Activated CD4-positive, alpha-beta memory T cell treated with anti-CD3 and anti-CD28 coated beads for 36 hours (primary cell): Measurements from ENCODE around the gene GJB4. TPM values are rescaled to one million over a fixed set of nuclear protein-coding genes. Genes with fewer than 3 reads are reported as not detected.
"Not testable (repeated sequence)": the region's sequence is repeated elsewhere in the genome, so short reads cannot be mapped to it uniquely, and the experiment has no call there.

Experiments used
- CTCF ChIA-PET: fragments of 350-600 bp; sonication (Branson Sonifier 250); formaldehyde crosslinking; loops from one replicate; lab custom pipeline; 2021; ENCODE audit warnings: antibody characterized with exemption, inconsistent platforms; lab: Charles Lee
- POLR2A ChIA-PET: fragments of 350-600 bp; sonication (Branson Sonifier 250); formaldehyde crosslinking; loops from one replicate; lab custom pipeline; 2021; ENCODE audit warnings: antibody characterized with exemption; lab: Charles Lee
- DNase-seq: peaks from one replicate; pipeline ENCODE4 v3.0.0-alpha.2; 2020
- H3K27ac Mint-ChIP-seq: one replicate; pipeline ENCODE4 v1.8.0; 2021; ENCODE audit warnings: mixed read lengths
- H3K27me3 Mint-ChIP-seq: one replicate; pipeline ENCODE4 v1.8.0; 2021; ENCODE audit warnings: mixed read lengths
- H3K36me3 Mint-ChIP-seq: one replicate; pipeline ENCODE4 v1.8.0; 2021; ENCODE audit warnings: mixed read lengths
- H3K4me1 Mint-ChIP-seq: one replicate; pipeline ENCODE4 v1.8.0; 2021; ENCODE audit warnings: low read depth, mixed read lengths
- H3K4me3 Mint-ChIP-seq: one replicate; pipeline ENCODE4 v1.8.0; 2021; ENCODE audit warnings: mild to moderate bottlenecking, mixed read lengths
- H3K9me3 Mint-ChIP-seq: one replicate; pipeline ENCODE4 v1.8.0; 2021; ENCODE audit warnings: mixed read lengths
- intact Hi-C: fragments of 100-400 bp; cut with micrococcal nuclease; formaldehyde crosslinking; loops from one replicate; pipeline ENCODE4 v1.15.1; 2023
- total RNA-seq, 2 experiments: library from RNA; stranded (reverse); gene quantifications; one replicate each; pipeline ENCODE4 v1.2.3, GENCODE V29; 2021

The GJB4 gene
- total RNA-seq, 2 experiments from 2014 or later: not detected

GRCh38 chr1:34736692-34737091 is 22.8 kb upstream of the GJB4 start:
- Mint-ChIP-seq H3K27ac (no peak overlapping the region), H3K4me1 (no peaks in the 10 kb centered on the region), H3K36me3 (no peaks in the 10 kb centered on the region), H3K9me3 (no peaks in the 10 kb centered on the region), H3K27me3 (peaks cover 9% of the 10 kb centered on the region), H3K4me3 (no peak overlapping the region)
- CTCF ChIA-PET: interaction anchor here (1.7 to 1.9 kb wide), 2 partner anchors 9 to 1104 kb away, joined by 4 to 5 read pairs; no protein-coding TSS in a partner anchor
- DNase-seq: no peak
- POLR2A ChIA-PET: no interaction called here
- intact Hi-C loops: no loop called here

GRCh38 chr1:34737236-34737635 is 22.3 kb upstream of the GJB4 start:
- CTCF ChIA-PET: interaction anchor here (1.7 kb wide), 1 partner anchor 10 kb away, joined by 4 read pairs; no protein-coding TSS in a partner anchor
- DNase-seq, POLR2A ChIA-PET: not testable (repeated sequence)

GRCh38 chr1:34739613-34740012 is 19.9 kb upstream of the GJB4 start:
- POLR2A ChIA-PET: no interaction called here
- no peaks in the 10 kb centered on the region for H3K4me1 Mint-ChIP-seq
- no peaks in the 10 kb centered on the region for H3K9me3 Mint-ChIP-seq
- no peak for DNase-seq
- H3K27me3 Mint-ChIP-seq: peaks cover 9% of the 10 kb centered on the region
- intact Hi-C loops: loop anchor here (5.0 kb wide), 2 partner anchors 277 to 1107 kb away; no protein-coding TSS in a partner anchor
- no peak overlapping the region for H3K4me3 Mint-ChIP-seq
- CTCF ChIA-PET: no interaction called here
- H3K36me3 Mint-ChIP-seq: no peaks in the 10 kb centered on the region
- no peak overlapping the region for H3K27ac Mint-ChIP-seq

More at GRCh38 chr1:34737236-34737635, 22.3 kb upstream of the GJB4 start:
- H3K4me3 Mint-ChIP-seq, H3K9me3 Mint-ChIP-seq, intact Hi-C loops, H3K27me3 Mint-ChIP-seq, H3K27ac Mint-ChIP-seq, H3K36me3 Mint-ChIP-seq, H3K4me1 Mint-ChIP-seq: not testable (repeated sequence)

- H3K27me3 Mint-ChIP-seq: peaks cover 9% of the 10 kb centered on the region
- no peaks in the 10 kb centered on the region for H3K36me3 Mint-ChIP-seq
- intact Hi-C loops: loop anchor here (5.0 kb wide), 2 partner anchors 278 to 1108 kb away; no protein-coding TSS in a partner anchor
- no peaks in the 10 kb centered on the region for H3K9me3 Mint-ChIP-seq
- POLR2A ChIA-PET: no interaction called here
- no peak overlapping the region for H3K4me3 Mint-ChIP-seq
- CTCF ChIA-PET: interaction anchor here (0.5 to 4.1 kb wide), 4 partner anchors 63 to 1107 kb away, joined by 4 to 48 read pairs (median 20); no protein-coding TSS in a partner anchor
- no peak overlapping the region for H3K27ac Mint-ChIP-seq
- DNase-seq: no peak
- H3K4me1 Mint-ChIP-seq: no peaks in the 10 kb centered on the region
Measured at GRCh38 chr1:34740161-34740868, 19.2 kb upstream of the GJB4 start.

GRCh38 chr1:34742667-34743270 is 16.8 kb upstream of the GJB4 start:
- no peaks in the 10 kb centered on the region for H3K9me3 Mint-ChIP-seq
- CTCF ChIA-PET: interaction anchor here (0.5 to 4.1 kb wide), 24 partner anchors 9 to 1271 kb away, joined by 3 to 48 read pairs (median 4); no protein-coding TSS in a partner anchor
- DNase-seq: peak; percentile 83
- peaks cover 2% of the 10 kb centered on the region for H3K27me3 Mint-ChIP-seq
- no peak overlapping the region for H3K27ac Mint-ChIP-seq
- no peaks in the 10 kb centered on the region for H3K36me3 Mint-ChIP-seq
- H3K4me3 Mint-ChIP-seq: no peak overlapping the region
- H3K4me1 Mint-ChIP-seq: no peaks in the 10 kb centered on the region
- POLR2A ChIA-PET: no interaction called here
- intact Hi-C loops: loop anchor here (5.0 kb wide), 2 partner anchors 280 to 1110 kb away; no protein-coding TSS in a partner anchor

GRCh38 chr1:34743775-34744174 is 15.8 kb upstream of the GJB4 start:
- Mint-ChIP-seq H3K27ac (no peak overlapping the region), H3K36me3 (no peaks in the 10 kb centered on the region), H3K4me1 (no peaks in the 10 kb centered on the region), H3K4me3 (no peak overlapping the region), H3K27me3 (peaks cover 2% of the 10 kb centered on the region), H3K9me3 (no peaks in the 10 kb centered on the region)
- no peak for DNase-seq
- ChIA-PET POLR2A (no interaction called here), CTCF (interaction anchor here (0.8 to 4.1 kb wide), 14 partner anchors 8 to 1111 kb away, joined by 3 to 48 read pairs (median 5); no protein-coding TSS in a partner anchor)
- intact Hi-C loops: loop anchor here (5.0 kb wide), 2 partner anchors 281 to 1111 kb away; no protein-coding TSS in a partner anchor

- H3K4me3 Mint-ChIP-seq: no peak overlapping the region
- intact Hi-C loops: loop anchor here (5.0 kb wide), 2 partner anchors 283 to 1113 kb away; no protein-coding TSS in a partner anchor
- H3K36me3 Mint-ChIP-seq: no peaks in the 10 kb centered on the region
- no peaks in the 10 kb centered on the region for H3K4me1 Mint-ChIP-seq
- POLR2A ChIA-PET: no interaction called here
- CTCF ChIA-PET: interaction anchor here (0.8 to 3.6 kb wide), 3 partner anchors 12 to 161 kb away, joined by 3 to 17 read pairs (median 4); no protein-coding TSS in a partner anchor
- DNase-seq: no peak
- no peaks in the 10 kb centered on the region for H3K9me3 Mint-ChIP-seq
- no peak overlapping the region for H3K27ac Mint-ChIP-seq
- H3K27me3 Mint-ChIP-seq: peaks cover 2% of the 10 kb centered on the region
Measured at GRCh38 chr1:34744851-34745250, 14.7 kb upstream of the GJB4 start.

GRCh38 chr1:34745666-34746065 is 13.9 kb upstream of the GJB4 start:
- H3K4me1 Mint-ChIP-seq: no peaks in the 10 kb centered on the region
- ChIA-PET CTCF (no interaction called here), POLR2A (interaction anchor here (0.7 kb wide), 1 partner anchor 19 kb away, joined by 3 read pairs; no protein-coding TSS in a partner anchor)
- H3K9me3 Mint-ChIP-seq: no peaks in the 10 kb centered on the region
- intact Hi-C loops: no loop called here
- peaks cover 2% of the 10 kb centered on the region for H3K27me3 Mint-ChIP-seq
- no peaks in the 10 kb centered on the region for H3K36me3 Mint-ChIP-seq
- H3K4me3 Mint-ChIP-seq: no peak overlapping the region
- H3K27ac Mint-ChIP-seq: no peak overlapping the region
- DNase-seq: no peak

- POLR2A ChIA-PET: interaction anchor here (0.7 kb wide), 1 partner anchor 19 kb away, joined by 3 read pairs; no protein-coding TSS in a partner anchor
- no peaks in the 10 kb centered on the region for H3K4me1 Mint-ChIP-seq
- peaks cover 2% of the 10 kb centered on the region for H3K27me3 Mint-ChIP-seq
- CTCF ChIA-PET: no interaction called here
- no peak for DNase-seq
- H3K36me3 Mint-ChIP-seq: no peaks in the 10 kb centered on the region
- no peak overlapping the region for H3K4me3 Mint-ChIP-seq
- no peak overlapping the region for H3K27ac Mint-ChIP-seq
- no peaks in the 10 kb centered on the region for H3K9me3 Mint-ChIP-seq
- intact Hi-C loops: no loop called here
Measured at GRCh38 chr1:34746101-34746500, 13.4 kb upstream of the GJB4 start.

- ChIA-PET CTCF (no interaction called here), POLR2A (no interaction called here)
- Mint-ChIP-seq H3K4me3 (no peak overlapping the region), H3K4me1 (no peaks in the 10 kb centered on the region), H3K27me3 (peaks cover 2% of the 10 kb centered on the region), H3K36me3 (no peaks in the 10 kb centered on the region), H3K27ac (no peak overlapping the region), H3K9me3 (no peaks in the 10 kb centered on the region)
- intact Hi-C loops: no loop called here
- no peak for DNase-seq
Measured at GRCh38 chr1:34746785-34747637, 12.5 kb upstream of the GJB4 start.

GRCh38 chr1:34747638-34747941 is 11.9 kb upstream of the GJB4 start:
- no peak for DNase-seq
- intact Hi-C loops: no loop called here
- H3K9me3 Mint-ChIP-seq: no peaks in the 10 kb centered on the region
- H3K4me1 Mint-ChIP-seq: no peaks in the 10 kb centered on the region
- POLR2A ChIA-PET: no interaction called here
- CTCF ChIA-PET: no interaction called here
- H3K36me3 Mint-ChIP-seq: no peaks in the 10 kb centered on the region
- peaks cover 2% of the 10 kb centered on the region for H3K27me3 Mint-ChIP-seq
- no peak overlapping the region for H3K27ac Mint-ChIP-seq
- no peak overlapping the region for H3K4me3 Mint-ChIP-seq
